GM19467 (cell line): ENCODE data around the gene EPB41L4B.
A peak's percentile ranks its signal among the peaks of the same experiment; 100 is the strongest.

Experiments
- ATAC-seq: cut with Tn5 transposase; IDR thresholded peaks from one replicate; pipeline ENCODE4 v1.9.1; 2021; ENCODE audit warnings: mild to moderate bottlenecking, moderate library complexity; ENCODE audit not compliant: unreplicated experiment

EPB41L4B gene

GRCh38 chr9:109321727-109322126 is 868 bp upstream of the EPB41L4B start:
- ATAC-seq: no peak

GRCh38 chr9:109320331-109320741 is 523 bp downstream of the EPB41L4B start:
- ATAC-seq: peak; percentile 21

GRCh38 chr9:109319626-109320241 is 1.1 kb downstream of the EPB41L4B start:
- peak; percentile 7 for ATAC-seq

GRCh38 chr9:109319017-109319625 is 1.7 kb downstream of the EPB41L4B start:
- no peak for ATAC-seq

GRCh38 chr9:109317979-109318741 is 2.7 kb downstream of the EPB41L4B start:
- no peak for ATAC-seq

- ATAC-seq: no peak
These were observed 3.4 kb downstream of the EPB41L4B start for GRCh38 chr9:109317311-109317978.

- no peak for ATAC-seq
These were observed 4.6 kb downstream of the EPB41L4B start for GRCh38 chr9:109316207-109316640.

GRCh38 chr9:109315480-109316206 is 5.2 kb downstream of the EPB41L4B start:
- ATAC-seq: no peak

GRCh38 chr9:109314011-109314531 is 6.8 kb downstream of the EPB41L4B start:
- no peak for ATAC-seq

GRCh38 chr9:109313351-109313750 is 7.5 kb downstream of the EPB41L4B start:
- no peak for ATAC-seq

GRCh38 chr9:109312783-109313182 is 8.1 kb downstream of the EPB41L4B start:
- ATAC-seq: no peak

GRCh38 chr9:109311731-109312130 is 9.1 kb downstream of the EPB41L4B start:
- no peak for ATAC-seq

GRCh38 chr9:109311286-109311685 is 9.6 kb downstream of the EPB41L4B start:
- no peak for ATAC-seq

GRCh38 chr9:109310486-109310901 is 10.4 kb downstream of the EPB41L4B start:
- ATAC-seq: no peak

GRCh38 chr9:109309282-109309681 is 11.6 kb downstream of the EPB41L4B start:
- ATAC-seq: no peak

GRCh38 chr9:109307380-109308240 is 13.2 kb downstream of the EPB41L4B start:
- ATAC-seq: no peak

- ATAC-seq: no peak
These were observed 15.1 kb downstream of the EPB41L4B start for GRCh38 chr9:109305801-109306200.

- ATAC-seq: no peak
These were observed 16.5 kb downstream of the EPB41L4B start for GRCh38 chr9:109304347-109304746.

GRCh38 chr9:109303900-109304299 is 17.0 kb downstream of the EPB41L4B start:
- no peak for ATAC-seq

- no peak for ATAC-seq
These were observed 18.3 kb downstream of the EPB41L4B start for GRCh38 chr9:109302606-109303005.
